Tibial nerve (tissue), 4 donors: Measurements from ENCODE around the gene VSTM2L.

Experiments
- CTCF ChIP-seq, 5 experiments: fragments of 200-600 bp in 3 of 5; fragments of 450-650 bp in 2 of 5; sonication (generic) in 3 of 5; IDR thresholded peaks; one replicate each; pipeline ENCODE4 v1.5.1; 2016 to 2019; ENCODE audit warnings: antibody characterized with exemption in 5 of 5, mild to moderate bottlenecking in 3 of 5, moderate library complexity in 2 of 5
- EP300 ChIP-seq, 2 donors: sonication (generic); formaldehyde crosslinking; IDR thresholded peaks; one replicate each; pipeline ENCODE4 v1.6.1; 2017; ENCODE audit warnings: antibody characterized with exemption in 2 of 2, mild to moderate bottlenecking in 1 of 2
- POLR2A ChIP-seq, 2 donors: fragments of 450-650 bp; IDR thresholded peaks; one replicate each; pipeline ENCODE4 v1.6.1; 2017; ENCODE audit warnings: antibody characterized with exemption in 2 of 2, mild to moderate bottlenecking in 2 of 2, moderate library complexity in 2 of 2

- TF ChIP-seq CTCF (IDR thresholded peaks at IDR 0.05) (no peak), EP300 (IDR thresholded peaks at IDR 0.05) (no peak), POLR2A (IDR thresholded peaks at IDR 0.05) (no peak)
Observed at GRCh38 chr20:37936041-37936440, 33.1 kb downstream of the VSTM2L start.
